ENCODE results near the gene USP6.
"Not testable (repeated sequence)": the region's sequence is repeated elsewhere in the genome, so short reads cannot be mapped to it uniquely, and the experiment has no call there.

Gene USP6

GRCh38 chr17:5122586-5123342, 6.9 kb downstream of the USP6 start:
- DNase-seq, result no peak

- DNase-seq, result no peak
Observed at GRCh38 chr17:5123343-5124124, 7.7 kb downstream of the USP6 start.

- not testable (repeated sequence) for DNase-seq
Observed at GRCh38 chr17:5124125-5124760, 8.4 kb downstream of the USP6 start.

- not testable (repeated sequence) for DNase-seq
Observed at GRCh38 chr17:5124896-5125295, 9.1 kb downstream of the USP6 start.

GRCh38 chr17:5126719-5127488, 11.1 kb downstream of the USP6 start:
- no peak for DNase-seq

- no peak for DNase-seq
Observed at GRCh38 chr17:5127910-5128309, 12.1 kb downstream of the USP6 start.

GRCh38 chr17:5128387-5128786, 12.6 kb downstream of the USP6 start:
- not testable (repeated sequence) for DNase-seq

GRCh38 chr17:5128905-5129535, 13.2 kb downstream of the USP6 start:
- no peak for DNase-seq

- not testable (repeated sequence) for DNase-seq
Observed at GRCh38 chr17:5129770-5130169, 13.9 kb downstream of the USP6 start.

GRCh38 chr17:5130261-5130660, 14.4 kb downstream of the USP6 start:
- not testable (repeated sequence) for DNase-seq

- DNase-seq, result not testable (repeated sequence)
Observed at GRCh38 chr17:5130687-5131086, 14.9 kb downstream of the USP6 start.

GRCh38 chr17:5131146-5131715, 15.4 kb downstream of the USP6 start:
- no peak for DNase-seq

GRCh38 chr17:5131799-5132502, 16.1 kb downstream of the USP6 start:
- not testable (repeated sequence) for DNase-seq

- DNase-seq, result not testable (repeated sequence)
Observed at GRCh38 chr17:5132503-5133225, 16.8 kb downstream of the USP6 start.

- no peak for DNase-seq
Observed at GRCh38 chr17:5133311-5133710, 17.5 kb downstream of the USP6 start.

GRCh38 chr17:5133961-5134360, 18.1 kb downstream of the USP6 start:
- DNase-seq, result not testable (repeated sequence)

- DNase-seq, result not testable (repeated sequence)
Observed at GRCh38 chr17:5134571-5134970, 18.7 kb downstream of the USP6 start.

- DNase-seq, result not testable (repeated sequence)
Observed at GRCh38 chr17:5135131-5135712, 19.4 kb downstream of the USP6 start.

GRCh38 chr17:5135726-5136579, 20.1 kb downstream of the USP6 start:
- no peak for DNase-seq
